HUES48 (cell line): ENCODE measurements around the gene ADIPOR1.
A peak's percentile ranks its signal among the peaks of the same experiment; 100 is the strongest.
"Not testable (repeated sequence)": the region's sequence is repeated elsewhere in the genome, so short reads cannot be mapped to it uniquely, and the experiment has no call there.

Experiments used
- H3K27ac ChIP-seq: one replicate; pipeline ENCODE4 v1.7.0; 2013; ENCODE audit warnings: low read depth, low read length, inconsistent platforms
- H3K27me3 ChIP-seq: 2 replicates; pipeline ENCODE4 v1.6.1; 2013; ENCODE audit warnings: mild to moderate bottlenecking, low read length; ENCODE audit not compliant: control insufficient read depth, insufficient read depth
- H3K36me3 ChIP-seq: 2 replicates; pipeline ENCODE4 v1.6.1; 2013; ENCODE audit warnings: low read length; ENCODE audit not compliant: control insufficient read depth, insufficient read depth
- H3K4me1 ChIP-seq: 2 replicates; pipeline ENCODE4 v1.6.1; 2013; ENCODE audit warnings: mild to moderate bottlenecking, low read length; ENCODE audit not compliant: control insufficient read depth, insufficient read depth
- H3K4me3 ChIP-seq: 2 replicates; pipeline ENCODE4 v1.5.1; 2013; ENCODE audit warnings: mild to moderate bottlenecking, low read depth, low read length
- H3K9ac ChIP-seq: 2 replicates; pipeline ENCODE4 v1.6.1; 2013; ENCODE audit warnings: mild to moderate bottlenecking, low read depth, low read length, moderate library complexity
- H3K9me3 ChIP-seq: 2 replicates; pipeline ENCODE4 v1.6.1; 2013; ENCODE audit warnings: low read length; ENCODE audit not compliant: control insufficient read depth, insufficient read depth

ADIPOR1 gene

GRCh38 chr1:202936409-202936808 lies 21.7 kb downstream of the ADIPOR1 start:
- peaks cover 12% of the 10 kb centered on the region for H3K36me3 ChIP-seq
- not testable (repeated sequence) for H3K9ac ChIP-seq, H3K4me1 ChIP-seq, H3K9me3 ChIP-seq, H3K27ac ChIP-seq, H3K27me3 ChIP-seq, H3K4me3 ChIP-seq

GRCh38 chr1:202935844-202936243 lies 22.3 kb downstream of the ADIPOR1 start:
- H3K36me3 ChIP-seq, result peaks cover 6% of the 10 kb centered on the region
- H3K27me3 ChIP-seq, result no peaks in the 10 kb centered on the region
- no peak overlapping the region for H3K27ac ChIP-seq
- H3K4me3 ChIP-seq, result no peak overlapping the region
- no peaks in the 10 kb centered on the region for H3K4me1 ChIP-seq
- H3K9ac ChIP-seq, result no peak overlapping the region
- H3K9me3 ChIP-seq, result no peaks in the 10 kb centered on the region

- Histone ChIP-seq H3K27me3 (no peaks in the 10 kb centered on the region), H3K9me3 (no peaks in the 10 kb centered on the region), H3K4me1 (no peaks in the 10 kb centered on the region), H3K9ac (no peak overlapping the region), H3K36me3 (no peaks in the 10 kb centered on the region), H3K27ac (no peak overlapping the region), H3K4me3 (no peak overlapping the region)
These were observed 23.4 kb downstream of the ADIPOR1 start for GRCh38 chr1:202934755-202935154.

GRCh38 chr1:202932476-202932875 lies 25.6 kb downstream of the ADIPOR1 start:
- Histone ChIP-seq H3K4me1 (no peaks in the 10 kb centered on the region), H3K27ac (no peak overlapping the region), H3K9me3 (no peaks in the 10 kb centered on the region), H3K27me3 (no peaks in the 10 kb centered on the region), H3K4me3 (no peak overlapping the region), H3K36me3 (no peaks in the 10 kb centered on the region), H3K9ac (no peak overlapping the region)

GRCh38 chr1:202926581-202927491 lies 31.3 kb downstream of the ADIPOR1 start, which contains the start of gene KLHL12:
TSS of gene KLHL12 (minus strand) at chr1:202927234. CDS start at chr1:202925162, 2,072 bp downstream.
- H3K27ac ChIP-seq, result peak within 1 kb of the TSS; percentile 97
- H3K9me3 ChIP-seq, result no peaks in the 10 kb centered on the region
- peaks cover 20% of the 10 kb centered on the region for H3K36me3 ChIP-seq
- no peaks in the 10 kb centered on the region for H3K27me3 ChIP-seq
- H3K4me1 ChIP-seq, result 0 out of 2 replicates have a peak, but pooled peaks cover 3% of the 10 kb centered on the region
- H3K4me3 ChIP-seq, result peak within 1 kb of the TSS; percentile 93
- peak within 1 kb of the TSS; percentile 83 for H3K9ac ChIP-seq

- Histone ChIP-seq H3K4me1 (0 out of 2 replicates have a peak, but pooled peaks cover 3% of the 10 kb centered on the region), H3K36me3 (peaks cover 33% of the 10 kb centered on the region), H3K9ac (no peak overlapping the region), H3K9me3 (no peaks in the 10 kb centered on the region), H3K27ac (no peak overlapping the region), H3K4me3 (no peak overlapping the region), H3K27me3 (no peaks in the 10 kb centered on the region)
These were observed 34.6 kb downstream of the ADIPOR1 start for GRCh38 chr1:202923533-202923932.

GRCh38 chr1:202919615-202920014 lies 38.5 kb downstream of the ADIPOR1 start:
- Histone ChIP-seq H3K9me3 (no peaks in the 10 kb centered on the region), H3K36me3 (peaks cover 67% of the 10 kb centered on the region), H3K27ac (no peak overlapping the region), H3K4me1 (no peaks in the 10 kb centered on the region), H3K4me3 (no peak overlapping the region), H3K27me3 (no peaks in the 10 kb centered on the region), H3K9ac (no peak overlapping the region)

- H3K9me3 ChIP-seq, result no peaks in the 10 kb centered on the region
- H3K4me3 ChIP-seq, result no peak overlapping the region
- H3K36me3 ChIP-seq, result peaks cover 84% of the 10 kb centered on the region
- no peaks in the 10 kb centered on the region for H3K27me3 ChIP-seq
- no peaks in the 10 kb centered on the region for H3K4me1 ChIP-seq
- H3K9ac ChIP-seq, result no peak overlapping the region
- no peak overlapping the region for H3K27ac ChIP-seq
These were observed 43.0 kb downstream of the ADIPOR1 start for GRCh38 chr1:202915146-202915545.

- H3K4me3 ChIP-seq, H3K27me3 ChIP-seq, H3K4me1 ChIP-seq, H3K27ac ChIP-seq, H3K9ac ChIP-seq, H3K9me3 ChIP-seq: not testable (repeated sequence)
- H3K36me3 ChIP-seq, result peaks cover 85% of the 10 kb centered on the region
These were observed 45.6 kb downstream of the ADIPOR1 start for GRCh38 chr1:202912476-202912875.

- no peak overlapping the region for H3K4me3 ChIP-seq
- no peaks in the 10 kb centered on the region for H3K4me1 ChIP-seq
- H3K36me3 ChIP-seq, result peaks cover 72% of the 10 kb centered on the region
- no peaks in the 10 kb centered on the region for H3K27me3 ChIP-seq
- H3K27ac ChIP-seq, result no peak overlapping the region
- no peaks in the 10 kb centered on the region for H3K9me3 ChIP-seq
- H3K9ac ChIP-seq, result no peak overlapping the region
These were observed 48.6 kb downstream of the ADIPOR1 start for GRCh38 chr1:202909494-202909893.

GRCh38 chr1:202908998-202909397 lies 49.1 kb downstream of the ADIPOR1 start:
- H3K9ac ChIP-seq, result no peak overlapping the region
- H3K4me3 ChIP-seq, result no peak overlapping the region
- H3K36me3 ChIP-seq, result peaks cover 70% of the 10 kb centered on the region
- no peaks in the 10 kb centered on the region for H3K4me1 ChIP-seq
- H3K9me3 ChIP-seq, result no peaks in the 10 kb centered on the region
- H3K27ac ChIP-seq, result no peak overlapping the region
- H3K27me3 ChIP-seq, result no peaks in the 10 kb centered on the region
